ENCODE results near the gene TMEM214.
"Not testable (repeated sequence)": the region's sequence is repeated elsewhere in the genome, so short reads cannot be mapped to it uniquely, and the experiment has no call there.

Gene TMEM214

GRCh38 chr2:27071277-27071989 is 38.7 kb downstream of the TMEM214 start, which contains the start of gene OST4:
Gene OST4, minus strand, starts transcription at chr2:27071654.
- DNase-seq: peak; percentile 93

DNA sequence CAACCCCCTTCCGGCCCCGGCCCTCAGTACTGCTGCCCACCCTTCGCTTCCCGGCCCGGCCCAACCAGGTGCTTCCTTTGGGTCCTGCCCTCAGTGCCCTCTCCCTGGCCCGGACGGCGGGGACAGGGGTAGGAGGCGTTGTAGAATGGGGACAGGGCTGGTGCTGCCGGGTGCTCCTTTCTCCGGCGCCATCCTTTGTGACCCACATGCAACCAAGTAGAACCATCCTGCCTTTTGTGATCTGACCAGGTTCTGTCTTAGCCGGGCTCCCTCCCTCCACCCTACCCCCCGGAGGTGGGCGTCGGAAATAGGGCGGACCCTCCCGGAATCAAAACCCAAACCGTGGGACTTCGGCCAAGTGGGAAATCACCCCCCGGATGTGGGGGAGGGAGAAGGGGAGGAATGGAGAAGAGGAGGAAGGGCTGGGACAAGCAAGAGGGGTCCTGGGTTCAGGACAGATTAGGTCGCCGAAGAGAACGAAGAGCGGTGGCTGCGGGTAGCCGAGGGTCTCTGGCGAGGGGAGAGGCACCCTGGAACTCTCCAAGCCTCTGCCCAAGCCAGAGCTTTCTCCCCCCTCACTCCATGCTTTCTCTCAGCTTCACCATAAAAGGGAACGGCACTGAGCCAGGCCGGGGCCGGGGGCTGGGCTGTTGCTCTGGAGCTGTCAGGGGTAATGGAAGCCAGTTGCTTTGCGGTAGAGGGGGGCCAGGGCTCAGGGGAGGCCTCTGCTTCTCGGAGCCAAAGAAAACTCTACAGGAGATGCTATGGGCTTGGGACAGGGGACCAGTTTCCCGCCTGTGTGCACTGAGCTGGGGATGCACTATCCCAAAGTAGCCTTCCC is 39.4 kb downstream of the TMEM214 start:
- DNase-seq: no peak

GRCh38 chr2:27072920-27073319 is 40.2 kb downstream of the TMEM214 start:
- no peak for DNase-seq

DNA sequence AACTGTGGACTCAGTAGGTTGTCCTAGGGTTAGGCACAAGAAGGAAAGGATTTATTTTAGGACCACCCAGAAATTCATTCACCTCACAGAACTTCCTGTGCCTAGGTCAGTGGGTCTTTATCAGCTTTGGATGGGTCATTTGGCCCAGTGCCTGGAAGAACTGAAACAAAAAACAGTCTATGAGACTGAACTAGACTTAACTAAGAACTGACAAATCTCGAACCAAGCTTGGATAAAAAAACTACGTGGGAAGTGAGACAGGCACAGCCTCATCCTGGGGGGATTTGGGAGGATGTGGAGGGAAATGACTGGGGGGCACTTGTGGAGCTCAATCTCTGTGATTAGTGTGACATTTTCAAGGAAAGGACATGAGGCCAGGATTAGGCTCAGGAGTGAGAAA is 41.0 kb downstream of the TMEM214 start:
- no peak for DNase-seq

DNA sequence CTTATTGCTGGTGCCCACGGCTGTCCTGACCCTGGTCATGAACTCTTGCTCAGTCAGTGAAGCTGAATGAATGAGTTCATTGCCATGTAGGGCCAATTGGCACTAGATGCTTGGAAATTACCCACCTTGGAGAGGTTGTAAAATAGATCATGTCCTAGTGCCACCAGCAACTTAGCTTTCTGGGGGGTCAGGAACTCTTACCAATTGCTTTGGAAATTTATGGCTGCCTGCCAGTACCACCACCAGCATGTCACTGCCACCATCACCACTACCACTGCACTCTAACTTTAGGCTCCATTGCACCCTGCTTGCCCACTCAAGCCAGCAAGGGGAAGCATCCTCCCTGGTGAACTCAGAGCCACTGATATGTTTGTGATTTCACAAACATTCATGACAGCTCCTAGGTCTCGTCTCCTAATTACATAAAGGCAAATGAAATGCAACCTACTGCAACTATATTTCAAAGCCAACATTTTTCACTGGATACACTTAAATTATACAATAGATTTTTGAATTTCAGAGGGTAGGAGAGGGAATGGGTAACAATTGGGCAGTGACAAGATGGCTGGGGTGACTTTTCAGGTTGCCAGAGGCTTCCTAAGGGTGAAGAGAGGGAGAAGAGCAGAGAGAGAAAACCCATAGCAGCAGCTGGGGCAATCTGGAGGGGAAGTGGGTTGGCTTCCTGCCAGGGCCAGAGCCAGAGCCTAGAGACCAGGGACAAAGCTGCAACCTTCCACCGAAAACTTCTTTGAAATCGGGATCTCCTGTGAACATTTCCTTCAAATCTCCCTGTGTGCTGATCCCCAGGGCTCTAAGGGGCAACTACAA is 42.2 kb downstream of the TMEM214 start:
- DNase-seq: peak; percentile 38

DNA sequence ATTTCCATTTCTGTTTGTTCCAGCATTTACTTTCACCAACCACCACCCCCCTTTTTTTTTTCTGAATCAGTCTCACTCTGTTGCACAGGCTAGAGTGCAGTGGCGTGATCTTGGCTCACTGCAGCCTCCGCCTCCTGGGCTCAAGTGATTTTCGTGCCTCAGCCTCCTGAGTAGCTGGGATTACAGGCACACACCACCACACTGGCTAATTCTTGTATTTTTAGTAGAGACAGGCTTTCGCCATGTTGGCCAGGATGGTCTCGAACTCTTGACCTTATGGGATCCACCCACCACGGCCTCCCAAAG is 42.8 kb downstream of the TMEM214 start:
- not testable (repeated sequence) for DNase-seq

GRCh38 chr2:27076323-27076722 is 43.6 kb downstream of the TMEM214 start:
- DNase-seq: no peak

- no peak for DNase-seq
Observed at GRCh38 chr2:27077231-27077630, 44.5 kb downstream of the TMEM214 start.

DNA sequence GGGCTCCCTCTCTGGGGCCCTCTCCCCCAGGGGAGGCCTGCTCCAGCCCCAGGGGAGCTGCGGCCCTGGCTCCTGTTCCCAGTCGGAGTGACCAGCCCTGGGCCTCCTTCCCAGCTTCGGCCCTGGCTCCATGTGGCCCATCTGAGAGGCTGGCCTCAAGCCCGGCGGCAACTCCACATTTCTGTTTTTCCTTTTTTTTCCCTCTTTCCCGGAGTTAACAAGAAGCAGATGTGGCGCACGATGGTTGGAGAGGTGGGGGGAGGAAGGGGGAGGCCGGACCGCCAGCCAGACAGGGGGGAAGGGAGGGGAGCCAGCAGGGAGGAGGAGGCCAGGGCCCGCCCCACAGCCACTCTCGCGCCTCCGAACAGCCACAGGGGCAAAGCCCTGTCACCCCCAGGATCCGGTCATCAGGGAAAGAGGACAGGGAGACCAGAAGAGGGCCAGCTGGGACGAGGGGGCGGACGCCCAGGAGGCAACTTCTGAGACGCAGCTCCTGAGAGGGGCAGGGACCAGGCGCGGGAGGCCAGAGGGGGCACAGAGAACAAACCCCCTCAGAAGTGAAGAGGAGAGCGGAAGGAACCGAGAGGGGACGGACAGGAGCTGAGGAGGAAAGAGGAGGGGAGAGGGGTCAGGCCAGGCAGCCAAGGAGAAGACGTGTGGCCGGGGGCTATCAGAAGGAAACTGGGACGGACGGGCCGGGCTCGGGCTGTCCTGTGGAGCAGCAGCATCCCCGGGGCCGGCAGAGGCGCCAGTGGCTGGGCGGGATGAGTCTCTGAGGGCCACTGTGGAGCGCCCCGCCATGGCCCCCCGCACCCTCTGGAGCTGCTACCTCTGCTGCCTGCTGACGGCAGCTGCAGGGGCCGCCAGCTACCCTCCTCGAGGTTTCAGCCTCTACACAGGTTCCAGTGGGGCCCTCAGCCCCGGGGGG is 45.8 kb downstream of the TMEM214 start, which contains the start of gene EMILIN1:
Gene EMILIN1 (plus strand): TSS at position 349 of the 928 bp plus-strand sequence. CDS start 451 bp downstream, at position 800.
- DNase-seq: no peak

DNA sequence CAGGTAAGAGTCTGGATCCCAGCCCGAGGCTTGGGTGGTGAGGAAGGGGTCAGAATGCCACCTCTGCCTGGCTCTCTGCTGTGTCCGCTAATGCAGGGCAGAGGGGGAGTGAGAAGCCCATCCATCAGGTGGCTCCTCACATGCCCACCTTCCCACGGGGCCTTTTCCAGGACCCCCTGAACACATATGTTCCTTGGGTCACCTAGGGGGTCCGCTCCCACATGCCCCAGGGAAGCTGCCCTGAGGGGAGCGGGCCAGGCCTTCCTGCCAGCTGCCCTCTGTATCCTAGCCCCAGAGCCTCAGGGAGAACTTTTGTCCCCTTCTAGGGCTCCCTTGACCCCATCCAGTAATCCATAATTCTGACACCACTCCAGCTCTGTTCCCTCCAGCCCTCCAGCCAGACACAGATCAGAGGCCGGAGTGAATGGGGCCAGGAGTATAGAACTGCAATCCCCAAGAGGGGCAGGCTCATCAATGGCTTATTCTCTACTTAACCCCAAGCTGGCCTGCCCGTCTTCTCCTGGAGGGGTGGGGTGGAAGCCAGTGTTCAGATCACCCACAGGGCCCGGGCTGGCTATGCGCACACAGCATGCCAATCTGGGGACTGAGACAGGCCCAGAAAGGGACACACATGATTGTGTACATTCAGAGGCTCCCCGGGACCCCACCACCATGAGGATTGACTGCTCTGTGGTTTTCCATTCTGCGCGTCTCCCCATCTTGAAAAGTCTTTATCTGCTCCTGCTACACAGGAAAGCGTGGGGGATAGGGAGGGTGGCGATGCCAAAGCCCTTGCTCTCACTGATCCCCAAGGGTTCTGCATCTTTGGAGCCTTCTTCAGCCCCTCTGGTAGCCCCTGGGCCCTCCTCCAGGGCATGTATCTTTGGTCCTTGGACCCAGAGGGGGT is 46.7 kb downstream of the TMEM214 start:
- DNase-seq: no peak

- DNase-seq: no peak
Observed at GRCh38 chr2:27080140-27080469, 47.3 kb downstream of the TMEM214 start.

DNA sequence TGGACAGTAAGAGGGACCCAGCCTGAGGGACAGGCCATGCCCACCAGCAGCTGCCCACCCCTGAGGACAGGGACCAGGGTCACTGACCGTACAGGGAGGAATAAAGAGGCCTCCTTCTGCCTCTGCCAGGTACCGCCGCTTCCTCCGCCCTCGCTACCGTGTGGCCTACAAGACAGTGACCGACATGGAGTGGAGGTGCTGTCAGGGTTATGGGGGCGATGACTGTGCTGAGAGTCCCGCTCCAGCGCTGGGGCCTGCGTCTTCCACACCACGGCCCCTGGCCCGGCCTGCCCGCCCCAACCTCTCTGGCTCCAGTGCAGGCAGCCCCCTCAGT is 47.8 kb downstream of the TMEM214 start:
- DNase-seq: no peak

DNA sequence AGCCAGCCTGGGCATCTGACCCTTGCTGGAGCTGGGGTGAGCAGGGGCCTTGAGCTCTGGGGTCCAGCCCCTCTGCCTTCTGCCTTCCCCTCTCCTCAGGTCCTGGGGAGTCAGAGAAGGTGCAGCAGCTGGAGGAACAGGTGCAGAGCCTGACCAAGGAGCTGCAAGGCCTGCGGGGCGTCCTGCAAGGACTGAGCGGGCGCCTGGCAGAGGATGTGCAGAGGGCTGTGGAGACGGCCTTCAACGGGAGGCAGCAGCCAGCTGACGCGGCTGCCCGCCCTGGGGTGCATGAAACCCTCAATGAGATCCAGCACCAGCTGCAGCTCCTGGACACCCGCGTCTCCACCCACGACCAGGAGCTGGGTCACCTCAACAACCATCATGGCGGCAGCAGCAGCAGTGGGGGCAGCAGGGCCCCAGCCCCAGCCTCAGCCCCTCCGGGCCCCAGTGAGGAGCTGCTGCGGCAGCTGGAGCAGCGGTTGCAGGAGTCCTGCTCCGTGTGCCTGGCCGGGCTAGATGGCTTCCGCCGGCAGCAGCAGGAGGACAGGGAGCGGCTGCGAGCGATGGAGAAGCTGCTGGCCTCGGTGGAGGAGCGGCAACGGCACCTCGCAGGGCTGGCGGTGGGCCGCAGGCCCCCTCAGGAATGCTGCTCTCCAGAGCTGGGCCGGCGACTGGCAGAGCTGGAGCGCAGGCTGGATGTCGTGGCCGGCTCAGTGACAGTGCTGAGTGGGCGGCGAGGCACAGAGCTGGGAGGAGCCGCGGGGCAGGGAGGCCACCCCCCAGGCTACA is 49.4 kb downstream of the TMEM214 start:
- no peak for DNase-seq

GRCh38 chr2:27082773-27083409 is 50.1 kb downstream of the TMEM214 start:
- DNase-seq: no peak

DNA sequence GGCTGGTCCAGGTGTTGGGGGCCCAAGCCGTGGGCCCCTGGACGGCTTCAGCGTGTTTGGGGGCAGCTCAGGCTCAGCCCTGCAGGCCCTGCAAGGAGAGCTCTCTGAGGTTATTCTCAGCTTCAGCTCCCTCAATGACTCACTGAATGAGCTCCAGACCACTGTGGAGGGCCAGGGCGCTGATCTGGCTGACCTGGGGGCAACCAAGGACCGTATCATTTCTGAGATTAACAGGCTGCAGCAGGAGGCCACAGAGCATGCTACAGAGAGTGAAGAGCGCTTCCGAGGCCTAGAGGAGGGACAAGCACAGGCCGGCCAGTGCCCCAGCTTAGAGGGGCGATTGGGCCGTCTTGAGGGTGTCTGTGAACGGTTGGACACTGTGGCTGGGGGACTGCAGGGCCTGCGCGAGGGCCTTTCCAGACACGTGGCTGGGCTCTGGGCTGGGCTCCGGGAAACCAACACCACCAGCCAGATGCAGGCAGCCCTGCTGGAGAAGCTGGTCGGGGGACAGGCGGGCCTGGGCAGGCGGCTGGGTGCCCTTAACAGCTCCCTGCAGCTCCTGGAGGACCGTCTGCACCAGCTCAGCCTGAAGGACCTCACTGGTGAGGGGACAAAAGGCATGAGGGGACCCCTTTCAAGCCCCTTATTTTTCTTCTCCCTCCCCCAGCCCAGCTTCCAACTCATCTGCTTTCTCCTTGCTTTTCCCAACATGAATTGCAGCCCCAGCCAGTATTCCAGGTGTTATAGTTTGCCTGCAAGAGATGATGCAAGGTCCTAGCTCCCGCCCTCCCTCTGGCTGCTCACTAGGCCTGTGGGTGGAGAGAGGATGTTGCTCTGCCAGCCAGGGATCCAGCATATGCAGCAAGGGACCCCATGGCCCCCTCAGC is 50.9 kb downstream of the TMEM214 start:
- no peak for DNase-seq

- no peak for DNase-seq
Observed at GRCh38 chr2:27084297-27085061, 51.7 kb downstream of the TMEM214 start.

DNA sequence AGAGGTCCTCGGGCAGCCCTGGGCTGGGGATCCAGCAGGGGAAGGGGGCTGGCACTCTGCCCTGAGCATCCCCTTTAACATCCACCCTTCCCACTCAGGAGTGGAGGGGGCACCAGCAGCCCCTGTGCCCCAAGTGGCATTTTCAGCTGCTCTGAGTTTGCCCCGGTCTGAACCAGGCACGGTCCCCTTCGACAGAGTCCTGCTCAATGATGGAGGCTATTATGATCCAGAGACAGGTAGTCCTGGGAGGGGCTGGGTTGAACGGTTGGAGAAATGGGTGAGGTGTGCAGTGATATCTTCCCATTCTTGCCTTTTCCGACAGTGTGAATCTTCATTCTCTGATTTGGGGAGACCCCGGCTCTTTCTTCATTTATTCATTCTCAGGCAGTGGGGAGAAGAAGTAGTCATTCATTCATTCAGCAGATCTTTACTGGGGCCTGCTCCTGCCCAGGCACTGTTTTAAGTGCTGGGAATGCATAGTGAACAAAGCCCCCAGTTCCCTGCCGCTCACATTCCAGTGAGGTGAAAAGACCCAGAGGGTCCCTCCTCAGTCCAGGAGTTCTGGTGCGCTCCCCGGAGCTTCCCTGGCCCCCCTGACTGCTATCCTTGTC is 52.4 kb downstream of the TMEM214 start:
- DNase-seq: no peak

DNA sequence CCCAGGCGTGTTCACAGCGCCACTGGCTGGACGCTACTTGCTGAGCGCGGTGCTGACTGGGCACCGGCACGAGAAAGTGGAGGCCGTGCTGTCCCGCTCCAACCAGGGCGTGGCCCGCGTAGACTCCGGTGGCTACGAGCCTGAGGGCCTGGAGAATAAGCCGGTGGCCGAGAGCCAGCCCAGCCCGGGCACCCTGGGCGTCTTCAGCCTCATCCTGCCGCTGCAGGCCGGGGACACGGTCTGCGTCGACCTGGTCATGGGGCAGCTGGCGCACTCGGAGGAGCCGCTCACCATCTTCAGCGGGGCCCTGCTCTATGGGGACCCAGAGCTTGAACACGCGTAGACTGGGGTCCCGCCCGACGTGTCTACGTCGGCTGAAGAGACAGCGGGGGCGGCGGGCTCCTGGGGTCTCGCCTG is 52.9 kb downstream of the TMEM214 start:
- peak; percentile 74 for DNase-seq
